HG02610 (cell line): ENCODE measurements around the gene LCN2.

Source experiments
- ATAC-seq: cut with Tn5 transposase; IDR thresholded peaks from one replicate; pipeline ENCODE4 v1.9.1; 2021; ENCODE audit warnings: mild to moderate bottlenecking, moderate library complexity; ENCODE audit not compliant: unreplicated experiment

LCN2 gene

DNA sequence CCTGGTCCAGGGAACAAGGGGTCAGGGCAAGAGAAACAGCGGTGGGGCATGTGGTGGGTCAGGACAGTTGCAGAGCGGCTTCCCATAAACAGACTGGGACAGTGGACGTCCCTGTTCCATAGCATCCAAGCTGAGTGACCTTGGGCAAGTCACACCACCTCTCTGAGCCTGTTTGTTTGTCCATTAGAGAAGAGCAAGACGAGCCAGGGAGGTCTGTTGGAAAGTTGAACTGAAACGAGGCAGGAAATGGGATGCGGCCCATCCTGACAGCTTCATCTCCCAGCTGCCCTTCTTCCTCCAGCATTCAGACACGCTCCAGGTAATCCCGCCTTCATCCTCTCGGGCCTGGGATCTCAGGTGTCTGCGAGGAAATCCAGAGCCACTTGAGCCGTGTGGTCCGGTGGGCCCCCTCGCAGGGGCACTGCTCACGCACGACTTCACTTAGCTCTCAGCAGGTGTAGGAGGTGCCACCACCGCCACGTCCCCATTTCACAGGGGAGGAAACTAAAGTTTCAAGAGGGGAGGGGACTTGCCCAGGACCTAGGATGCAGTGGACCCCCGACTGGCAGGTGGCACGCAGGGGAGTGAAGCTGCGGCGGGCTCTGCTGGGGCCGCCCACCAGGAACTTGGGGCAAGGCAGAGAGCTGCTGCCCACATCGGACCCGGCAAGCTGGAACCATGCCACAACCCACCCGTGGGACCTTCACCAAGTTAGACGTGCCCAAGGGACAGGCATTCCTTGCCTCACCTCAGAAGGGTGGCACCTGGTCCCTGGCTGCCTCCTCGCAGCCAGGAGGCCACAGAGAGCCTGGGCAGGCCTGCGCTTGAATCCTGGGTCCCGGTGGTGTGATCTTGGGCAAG lies 34.7 kb upstream of the LCN2 start:
- no peak for ATAC-seq

DNA sequence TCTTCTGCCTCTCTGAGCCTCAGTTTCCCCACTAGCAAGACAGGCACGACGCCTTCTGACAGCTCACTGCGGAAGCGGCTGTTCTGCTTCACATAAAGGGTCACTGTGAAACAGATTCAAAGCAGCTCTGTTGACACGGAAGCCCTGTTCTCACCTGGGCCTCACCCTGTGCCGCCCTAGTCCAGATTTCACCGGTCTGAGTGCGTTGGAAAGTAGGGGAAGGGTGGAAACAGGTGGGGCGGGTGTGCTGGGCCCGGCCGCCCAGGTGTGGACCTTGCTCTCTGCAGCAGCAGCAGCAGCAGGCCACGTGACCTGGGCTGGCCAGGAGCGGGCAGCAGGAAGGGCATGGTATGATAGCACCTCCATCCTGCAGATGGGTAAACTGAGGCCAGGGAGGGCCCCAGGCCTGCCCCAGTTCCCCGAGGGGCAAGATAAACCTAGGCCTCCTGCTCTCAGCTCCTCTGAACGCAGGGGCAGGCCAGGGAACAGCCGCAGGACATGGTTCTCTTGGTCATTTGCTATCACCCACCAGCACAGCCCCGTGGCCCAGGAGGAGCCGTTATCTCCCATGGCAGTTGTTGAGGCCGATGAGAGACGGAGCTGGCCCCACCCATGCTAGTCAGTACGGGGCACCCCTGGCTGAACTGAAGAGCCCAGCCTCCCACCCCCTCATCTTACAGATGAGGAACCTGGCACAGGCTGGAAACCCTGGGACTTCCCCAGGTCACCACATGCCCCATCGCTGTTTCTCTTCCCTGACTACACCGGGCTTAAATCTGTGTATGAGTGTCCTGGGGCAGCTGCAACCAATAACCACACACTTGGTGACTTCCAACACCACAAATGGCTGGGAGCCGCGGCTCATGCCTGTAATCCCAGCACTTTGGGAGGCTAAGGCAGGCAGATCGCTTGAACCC lies 33.8 kb upstream of the LCN2 start:
- peak; percentile 62 for ATAC-seq

DNA sequence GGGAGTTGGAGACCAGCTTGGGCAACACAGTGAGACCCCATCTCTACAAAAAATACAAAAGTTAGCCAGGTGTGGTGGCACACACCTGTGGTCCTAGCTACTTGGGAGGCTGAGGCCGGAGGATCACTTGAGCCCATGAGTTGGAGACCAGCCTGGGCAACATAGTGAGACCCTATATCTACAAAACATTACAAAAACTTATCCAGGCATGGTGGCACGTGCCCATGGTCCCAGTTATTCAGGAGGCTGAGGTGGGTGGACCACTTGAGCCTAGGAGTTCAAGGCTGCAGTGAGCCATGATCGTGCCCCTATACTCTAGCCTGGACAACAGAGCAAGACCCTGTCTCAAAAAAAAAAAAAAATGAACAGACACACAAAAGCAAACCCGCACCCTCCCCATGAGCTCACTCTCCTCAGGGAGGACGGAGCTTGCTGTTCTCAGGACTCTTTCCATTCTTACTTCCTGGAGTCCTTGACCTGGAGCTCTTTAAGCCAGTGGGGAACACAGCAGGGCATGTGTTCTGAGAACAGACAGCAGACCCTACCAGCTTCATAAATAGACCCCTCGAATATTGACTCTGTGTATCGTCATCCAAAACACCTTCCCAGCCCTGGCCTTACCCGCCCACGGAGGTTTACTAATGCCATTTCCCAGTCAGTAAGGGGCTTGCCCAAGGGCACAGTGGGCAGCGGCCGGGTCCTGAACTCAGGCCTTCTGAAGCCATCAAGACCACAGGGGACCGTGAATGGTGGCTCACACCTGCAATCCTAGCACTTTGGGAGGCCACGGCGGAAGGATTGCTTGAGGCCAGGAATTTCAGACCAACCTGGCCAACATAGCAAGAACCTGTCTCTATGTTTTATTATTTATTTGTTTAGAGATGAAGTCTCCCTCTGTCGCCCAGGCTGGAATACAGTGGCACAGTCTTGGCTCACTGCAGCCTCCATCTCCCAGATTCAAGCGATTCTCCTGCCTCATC lies 32.9 kb upstream of the LCN2 start:
- no peak for ATAC-seq

DNA sequence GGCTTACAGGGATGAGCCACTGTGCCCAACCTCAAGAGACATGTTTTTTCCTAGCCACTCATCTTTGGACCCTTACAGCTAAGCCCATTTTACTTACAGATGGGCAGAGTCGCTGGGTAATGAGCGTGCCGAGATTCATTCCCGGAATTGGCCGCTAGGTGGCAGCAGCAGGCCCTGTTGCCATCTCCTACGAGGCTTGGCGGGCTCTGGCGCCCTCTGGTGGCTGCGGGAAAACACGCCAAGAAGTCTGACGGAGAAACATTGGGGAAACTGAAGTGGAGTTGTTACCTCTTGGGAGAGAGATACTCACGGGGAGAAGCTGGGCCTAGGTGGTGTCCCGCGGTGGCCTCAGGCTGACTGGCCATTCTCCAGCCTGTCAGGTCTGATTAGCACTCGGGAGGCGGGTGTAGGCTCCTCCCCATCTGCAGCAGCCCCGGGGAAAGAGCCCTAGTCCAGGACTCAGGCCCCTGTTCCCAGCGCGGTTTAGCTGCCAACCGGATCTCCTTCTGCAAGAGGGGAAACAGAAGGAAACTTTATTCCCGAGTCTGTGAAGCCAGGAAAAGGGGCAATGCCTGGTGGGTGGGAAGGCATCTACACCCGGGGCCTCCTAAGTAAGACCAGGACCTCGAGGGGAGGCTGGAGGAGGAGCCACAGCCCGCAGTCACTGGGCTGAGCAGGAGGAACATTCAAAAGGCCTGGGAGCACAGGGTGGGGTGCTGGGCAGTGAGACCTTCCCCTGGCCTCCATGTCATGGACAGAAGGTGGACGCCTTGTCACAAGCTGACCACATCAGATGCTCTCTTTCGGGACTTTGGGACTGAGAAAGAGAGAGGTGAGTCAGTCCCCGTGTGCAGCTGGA lies 31.4 kb upstream of the LCN2 start:
- ATAC-seq, result no peak

DNA sequence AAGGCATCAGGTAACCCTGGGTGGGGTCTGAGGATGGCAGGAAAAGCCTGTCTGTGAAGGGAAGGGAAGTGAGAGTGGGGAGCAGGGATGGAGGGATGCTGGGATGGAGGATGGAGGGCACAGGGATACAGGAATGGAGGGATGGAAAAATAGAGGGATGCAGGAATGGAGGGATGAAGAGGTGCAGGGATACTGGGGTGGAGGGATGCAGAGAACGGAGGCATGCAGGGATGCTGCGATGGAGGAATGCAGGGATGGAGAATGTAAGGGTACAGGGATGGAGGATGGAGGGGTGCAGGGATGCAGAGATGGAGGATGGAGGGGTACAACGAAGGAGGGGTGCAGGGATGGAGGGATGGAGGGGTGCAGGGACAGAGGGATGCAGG lies 30.8 kb upstream of the LCN2 start:
- no peak for ATAC-seq

DNA sequence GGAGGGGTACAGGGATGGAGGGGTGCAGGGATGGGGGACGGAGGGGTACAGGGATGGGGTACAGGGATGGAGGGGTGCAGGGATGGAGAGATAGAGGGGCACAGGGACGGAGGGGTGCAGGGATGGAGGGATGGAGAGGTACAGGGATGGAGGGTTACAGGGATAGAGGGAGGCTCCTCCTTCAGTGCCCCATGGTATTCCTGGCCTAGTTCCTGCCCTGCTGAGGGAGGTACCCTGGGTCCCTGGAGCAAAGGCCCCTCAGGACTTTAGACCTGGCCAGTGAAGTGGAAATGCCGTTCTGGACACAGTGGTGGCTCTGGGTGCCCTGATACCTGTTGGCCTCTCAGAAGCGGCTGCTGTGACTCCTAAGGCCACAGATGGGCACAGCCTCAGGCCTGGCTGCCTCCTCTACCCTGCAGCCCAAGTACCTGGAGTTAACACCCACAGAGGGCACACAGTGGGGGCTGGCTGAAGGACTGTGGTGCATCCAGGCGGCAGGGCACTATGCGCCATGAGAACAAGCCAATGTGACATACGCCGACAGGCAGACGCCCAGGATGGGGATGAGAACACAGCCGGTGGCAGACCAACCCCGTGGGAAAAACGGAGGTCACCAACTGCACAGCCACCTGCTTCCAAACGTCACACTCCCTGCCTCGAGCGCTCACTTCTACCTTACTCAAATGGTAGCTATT lies 30.1 kb upstream of the LCN2 start:
- no peak for ATAC-seq

DNA sequence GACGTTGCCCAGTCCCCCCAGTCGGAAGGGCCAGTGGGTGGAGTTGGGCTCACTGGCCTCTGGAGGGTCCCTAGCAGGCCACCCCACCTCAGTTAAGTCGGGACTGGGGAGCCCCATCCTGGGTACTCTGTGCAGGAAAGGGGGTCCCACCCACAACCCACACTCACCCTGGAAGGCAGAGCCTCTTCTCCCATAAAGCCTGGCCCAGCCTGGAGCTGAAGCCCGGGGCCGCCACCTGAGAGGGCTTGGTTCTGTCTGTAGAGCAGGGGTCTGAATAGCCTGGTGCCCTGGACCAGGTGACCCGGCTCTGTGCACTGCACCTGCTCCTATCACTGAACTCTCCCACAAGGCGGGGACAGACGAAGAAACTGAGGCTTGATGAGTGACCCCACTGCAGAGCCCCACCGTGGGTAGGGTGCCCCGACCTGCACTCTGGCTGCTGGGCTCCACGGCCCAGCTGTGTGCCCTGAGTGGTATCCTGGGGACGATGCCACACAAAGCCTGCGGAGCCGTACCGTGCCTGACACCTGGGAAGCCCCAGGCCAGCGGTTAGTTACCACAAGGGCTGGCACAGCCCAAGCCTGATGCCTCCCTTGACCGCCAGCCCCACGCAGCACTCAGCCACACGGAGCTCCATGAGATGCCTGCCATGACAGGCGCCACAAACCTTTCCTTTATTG lies 29.1 kb upstream of the LCN2 start:
- no peak for ATAC-seq

DNA sequence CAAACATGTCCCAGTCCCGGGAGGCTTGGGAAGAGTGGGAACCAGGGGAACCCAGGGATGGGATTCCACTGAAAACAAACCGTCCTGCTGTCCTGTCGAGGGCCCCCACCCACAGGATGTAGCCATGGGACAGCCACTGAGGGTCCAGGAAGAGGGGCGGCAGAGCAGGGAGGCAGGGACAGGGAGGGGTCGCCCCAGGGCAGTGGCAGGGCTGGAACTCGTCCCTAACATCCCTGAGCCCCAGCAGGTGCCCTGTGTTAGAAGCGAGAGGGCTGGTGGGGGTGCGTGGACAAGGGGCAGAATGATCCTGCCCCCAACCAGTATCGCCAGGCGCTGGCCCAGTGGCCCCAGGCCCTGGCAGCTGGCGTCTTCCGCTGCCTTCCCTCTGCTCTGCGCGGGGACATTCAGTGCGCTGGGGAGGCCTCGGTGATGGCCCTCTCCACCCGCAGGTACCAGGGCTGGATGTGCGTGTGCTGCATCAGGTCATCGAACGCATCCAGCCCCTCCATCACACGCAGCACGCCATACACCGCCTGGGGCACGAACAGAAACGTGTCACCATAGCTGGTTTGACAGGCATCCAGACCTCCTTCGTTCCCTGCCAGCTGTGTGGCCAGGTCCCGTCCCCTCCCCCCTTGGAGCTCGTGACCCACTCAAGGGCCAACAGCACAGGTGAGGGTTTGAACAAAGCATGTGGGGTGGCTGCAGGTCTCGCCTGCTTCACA lies 28.4 kb upstream of the LCN2 start:
- ATAC-seq, result no peak

DNA sequence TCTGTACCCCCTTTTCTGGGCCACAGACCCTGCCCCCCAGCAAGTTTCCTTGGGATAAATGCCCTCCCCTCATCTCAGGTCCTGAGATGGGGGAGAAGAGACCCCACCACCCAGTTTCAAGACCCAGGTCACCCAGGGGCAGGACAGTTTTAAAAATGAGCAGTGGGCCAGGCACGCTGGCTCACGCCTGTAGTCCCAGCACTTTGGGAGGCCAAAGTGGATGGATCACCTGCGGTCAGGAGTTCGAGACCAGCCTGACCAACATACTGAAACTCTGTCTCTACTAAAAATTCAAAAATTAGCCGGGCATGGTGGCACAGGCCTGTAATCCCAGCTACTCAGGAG lies 27.8 kb upstream of the LCN2 start:
- no peak for ATAC-seq

DNA sequence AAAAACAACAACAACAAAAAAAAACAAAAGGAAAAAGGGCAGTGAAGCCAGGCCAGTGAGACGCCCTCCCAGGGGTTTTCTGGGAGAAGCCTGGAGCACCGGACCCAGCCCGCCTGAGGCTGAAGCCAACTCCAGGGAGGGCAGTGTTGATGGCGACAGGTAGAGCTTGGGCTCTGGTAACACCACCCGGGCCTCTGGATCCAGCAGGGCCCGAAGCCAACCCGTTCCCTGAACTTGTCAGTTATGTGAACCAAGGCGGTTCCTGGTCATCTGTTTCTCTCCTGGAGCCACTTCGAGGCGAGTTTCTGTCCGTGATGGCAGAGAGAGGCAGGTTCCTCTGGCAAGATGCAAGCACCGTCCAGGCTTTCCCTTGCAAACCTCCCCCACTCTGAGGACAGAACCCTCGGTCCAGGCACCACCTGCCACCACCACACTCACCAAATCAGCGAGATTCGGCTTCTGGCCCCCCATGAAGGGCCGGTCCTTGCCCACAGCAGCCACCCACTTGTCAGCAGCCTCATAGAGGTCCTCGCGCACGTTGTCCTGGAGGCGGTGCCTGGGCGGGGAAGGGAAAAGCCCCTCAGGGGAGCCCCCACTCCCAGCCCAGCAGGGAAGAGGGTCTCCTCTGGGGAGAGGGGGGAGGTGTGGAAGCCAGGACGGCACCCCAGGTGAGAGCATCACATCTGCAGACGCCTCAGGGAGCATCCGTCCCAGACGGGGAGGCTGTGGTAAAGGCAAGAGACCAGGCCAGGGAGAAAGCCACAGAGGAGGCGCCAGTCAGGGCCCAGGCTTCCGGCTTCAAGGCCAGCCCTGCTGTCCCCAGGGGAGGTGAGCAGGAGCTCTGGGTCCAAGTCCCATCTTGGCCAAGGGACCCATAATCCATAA lies 27.1 kb upstream of the LCN2 start:
- ATAC-seq, result no peak

DNA sequence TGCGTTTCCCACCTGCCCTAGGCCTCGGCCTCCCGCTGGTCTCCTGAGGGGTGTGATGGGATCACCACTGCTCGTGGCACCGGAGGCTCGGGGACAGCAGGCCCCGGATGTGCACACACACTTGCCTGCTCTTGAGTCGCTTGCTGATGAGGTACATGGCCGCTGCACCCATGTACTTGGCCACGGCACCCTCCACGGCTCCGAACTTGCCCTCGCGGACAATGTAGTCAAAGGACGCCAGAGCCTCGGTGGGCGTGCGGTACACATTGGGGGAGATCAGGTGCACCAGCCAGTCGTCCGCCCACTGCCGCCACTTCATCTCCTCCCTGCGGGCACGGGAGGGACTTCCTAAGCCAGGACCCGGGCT lies 26.5 kb upstream of the LCN2 start:
- no peak for ATAC-seq

DNA sequence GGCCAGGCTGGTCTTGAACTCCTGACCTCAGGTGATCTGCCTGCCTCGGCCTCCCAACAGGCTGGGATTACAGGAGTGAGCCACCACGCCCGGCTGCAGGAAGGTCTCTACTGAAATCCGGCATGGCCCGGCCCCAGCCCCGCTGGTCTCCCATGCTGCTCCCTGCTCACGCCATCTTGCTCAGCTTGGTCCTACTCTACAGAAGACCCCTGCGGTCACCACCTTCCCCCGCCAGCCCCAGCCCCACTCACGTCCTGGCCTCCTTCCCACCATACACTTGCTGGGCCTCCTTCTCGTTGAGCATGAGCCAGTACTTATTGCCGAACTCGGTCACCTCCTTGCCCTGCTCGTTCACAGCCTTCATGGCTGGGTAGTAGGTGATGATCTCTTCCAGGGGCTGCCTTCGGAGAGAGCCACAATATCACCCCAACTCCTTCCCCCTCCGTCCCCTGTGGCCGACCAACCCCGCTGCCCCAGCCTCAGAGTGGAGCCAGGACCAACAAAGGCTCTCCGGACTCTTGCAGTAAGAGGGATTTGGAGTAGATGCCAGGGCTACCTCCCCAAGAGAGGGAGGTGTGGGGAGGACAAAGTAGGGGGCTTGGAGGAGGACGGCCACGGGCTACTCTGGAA lies 25.7 kb upstream of the LCN2 start:
- no peak for ATAC-seq

DNA sequence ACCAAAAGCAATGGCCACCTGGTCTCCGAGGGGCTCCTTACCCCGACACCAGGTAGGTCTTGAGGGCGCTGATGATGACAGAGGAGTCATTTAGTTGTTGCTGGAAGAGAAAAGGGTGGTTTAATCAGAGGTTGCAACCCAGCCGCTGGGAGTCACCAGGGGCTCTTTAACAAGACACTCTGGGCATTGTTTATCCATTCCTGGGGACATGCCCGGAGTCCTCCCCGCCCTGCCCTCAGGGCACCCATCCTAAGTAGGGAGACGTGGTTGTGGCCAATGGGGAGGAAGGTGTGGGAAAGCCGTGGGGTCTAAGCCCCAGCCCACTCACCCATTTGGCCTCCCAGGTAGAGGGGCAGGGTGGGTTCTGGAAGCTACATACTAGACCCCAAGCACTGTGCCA lies 24.8 kb upstream of the LCN2 start:
- ATAC-seq, result no peak

DNA sequence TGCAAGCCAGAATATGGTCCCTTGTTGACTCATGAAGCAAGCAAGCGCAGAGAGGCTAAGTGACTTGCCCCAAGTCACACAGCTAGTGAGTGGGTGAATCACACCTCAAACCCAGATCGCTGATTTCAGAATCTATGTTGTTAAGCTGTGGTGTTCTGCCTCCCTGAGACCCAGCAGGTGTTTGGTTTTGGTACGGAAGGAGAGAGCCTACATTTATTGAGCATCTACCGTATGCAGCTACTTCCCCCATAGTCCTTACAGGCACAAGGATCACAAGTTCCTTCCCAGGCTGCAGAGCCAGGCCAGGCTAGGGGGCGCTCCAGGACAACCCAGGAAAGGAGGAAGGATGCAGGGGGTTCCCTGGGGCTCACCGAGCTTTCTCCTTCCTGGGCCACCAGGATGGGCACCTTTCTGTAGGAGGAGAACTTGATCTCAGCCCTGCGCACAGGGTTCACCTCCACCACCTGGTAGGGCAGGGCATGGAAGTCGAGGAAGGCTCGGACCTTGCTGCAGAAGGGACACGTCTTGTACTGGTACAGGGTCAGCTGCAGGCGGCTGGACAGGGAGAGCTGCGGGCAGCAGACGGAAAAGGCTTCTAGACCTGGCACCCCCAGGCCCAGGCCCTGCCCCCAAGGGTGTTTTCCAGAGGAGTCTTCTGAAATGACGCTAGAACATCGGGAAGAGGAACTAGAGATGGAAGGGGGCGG lies 24.2 kb upstream of the LCN2 start:
- ATAC-seq, result no peak

DNA sequence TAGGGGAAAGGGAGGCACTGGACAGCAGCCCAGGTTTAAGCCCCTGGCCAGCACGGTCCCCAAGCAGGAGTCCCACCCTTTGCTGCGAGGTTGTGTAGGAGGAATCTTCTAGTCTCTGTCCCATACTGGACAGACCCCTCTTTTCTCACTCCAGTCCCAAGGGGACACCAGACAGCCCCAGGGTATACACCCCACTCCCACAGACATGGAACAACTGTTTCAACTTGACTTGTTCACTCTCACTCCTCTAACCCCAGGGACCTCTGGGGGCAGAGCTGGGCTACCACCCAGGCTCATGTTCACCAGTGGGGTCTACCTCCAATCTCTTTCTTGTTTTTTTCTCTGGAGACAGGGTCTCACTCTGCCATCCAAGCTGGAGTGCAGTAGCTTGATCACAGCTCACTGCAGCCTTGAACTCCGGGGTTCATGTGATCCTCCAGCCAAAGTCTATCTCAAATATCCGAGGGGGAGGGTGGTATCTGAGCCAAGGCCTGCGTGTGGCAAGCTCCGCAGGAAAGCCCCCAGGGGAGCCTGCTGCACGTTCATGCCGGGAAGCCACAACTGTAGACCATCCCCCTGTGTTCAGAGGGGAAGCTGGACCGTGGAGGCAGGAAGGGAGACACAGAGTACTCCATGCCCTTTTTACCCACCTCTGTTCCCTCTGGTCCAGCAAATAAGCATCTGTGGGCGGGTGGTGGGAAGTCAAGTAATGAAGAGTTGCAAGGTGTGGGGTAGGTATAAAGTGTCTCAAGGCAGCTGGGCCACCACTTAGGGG lies 23.5 kb upstream of the LCN2 start:
- no peak for ATAC-seq
